ENCODE data around the gene IRF8. TPM values are rescaled to one million over a fixed set of nuclear protein-coding genes. Genes with fewer than 3 reads are reported as not detected.

The IRF8 gene
- polyA plus RNA-seq, 1 of the 3 experiments (the other 2 are of a cell fraction), result not detected

- WGBS (ENCODE audit: low lambda C conversion rate), result 35% methylated on average over 11 of the region's 15 CpGs
- Histone ChIP-seq H3K27me3 (ENCODE audit: insufficient read depth) (peaks cover 92% of the 10 kb centered on the region), H3K9me2 (no peaks in the 10 kb centered on the region), H3K4me3 (ENCODE audit: low read depth in 2 of 2, low read length in 1 of 2) (no peak overlapping the region), H4K20me1 (ENCODE audit: insufficient read depth) (no peaks in the 10 kb centered on the region), H3F3A (replicated peaks; ENCODE audit: insufficient read depth) (no peaks in the 10 kb centered on the region), H3K4me1 (ENCODE audit: control insufficient read depth in 1 of 2, insufficient read depth in 2 of 2, low read depth in 1 of 2, low read length in 1 of 2) (no peaks in the 10 kb centered on the region), H3K4me2 (no peak overlapping the region), H3K36me3 (replicated peaks in 1 of 2; ENCODE audit: control insufficient read depth in 1 of 2, insufficient read depth in 2 of 2, low read length in 1 of 2) (no peaks in the 10 kb centered on the region), H3K27ac (ENCODE audit: low read depth in 2 of 2, low read length in 1 of 2) (no peak overlapping the region), H2AFZ (ENCODE audit: low read depth) (no peak overlapping the region), H3K79me2 (ENCODE audit: insufficient read depth) (no peaks in the 10 kb centered on the region), H3K9me3 (no peaks in the 10 kb centered on the region), H3K9ac (no peak overlapping the region)
- CTCF ChIA-PET, result interaction anchor here (2.2 kb wide), 1 partner anchor 109 kb away, joined by 7 read pairs; no protein-coding TSS in a partner anchor
- POLR2A ChIA-PET, result no interaction called here
- DNase-seq, result no peak
- no peak for TF ChIP-seq RXRA (IDR thresholded peaks at IDR 0.05; ENCODE audit: borderline replicate concordance, low read depth)
- no peak for TF ChIP-seq RCOR1 (IDR thresholded peaks at IDR 0.05; ENCODE audit: low read length)
- no peak for TF ChIP-seq FOXM1 (IDR thresholded peaks at IDR 0.05; ENCODE audit: low read depth)
- TF ChIP-seq, protein P1, sequence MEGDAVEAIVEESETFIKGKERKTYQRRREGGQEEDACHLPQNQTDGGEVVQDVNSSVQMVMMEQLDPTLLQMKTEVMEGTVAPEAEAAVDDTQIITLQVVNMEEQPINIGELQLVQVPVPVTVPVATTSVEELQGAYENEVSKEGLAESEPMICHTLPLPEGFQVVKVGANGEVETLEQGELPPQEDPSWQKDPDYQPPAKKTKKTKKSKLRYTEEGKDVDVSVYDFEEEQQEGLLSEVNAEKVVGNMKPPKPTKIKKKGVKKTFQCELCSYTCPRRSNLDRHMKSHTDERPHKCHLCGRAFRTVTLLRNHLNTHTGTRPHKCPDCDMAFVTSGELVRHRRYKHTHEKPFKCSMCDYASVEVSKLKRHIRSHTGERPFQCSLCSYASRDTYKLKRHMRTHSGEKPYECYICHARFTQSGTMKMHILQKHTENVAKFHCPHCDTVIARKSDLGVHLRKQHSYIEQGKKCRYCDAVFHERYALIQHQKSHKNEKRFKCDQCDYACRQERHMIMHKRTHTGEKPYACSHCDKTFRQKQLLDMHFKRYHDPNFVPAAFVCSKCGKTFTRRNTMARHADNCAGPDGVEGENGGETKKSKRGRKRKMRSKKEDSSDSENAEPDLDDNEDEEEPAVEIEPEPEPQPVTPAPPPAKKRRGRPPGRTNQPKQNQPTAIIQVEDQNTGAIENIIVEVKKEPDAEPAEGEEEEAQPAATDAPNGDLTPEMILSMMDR (IDR thresholded peaks at IDR 0.05), result no peak
- TF ChIP-seq, protein P2, sequence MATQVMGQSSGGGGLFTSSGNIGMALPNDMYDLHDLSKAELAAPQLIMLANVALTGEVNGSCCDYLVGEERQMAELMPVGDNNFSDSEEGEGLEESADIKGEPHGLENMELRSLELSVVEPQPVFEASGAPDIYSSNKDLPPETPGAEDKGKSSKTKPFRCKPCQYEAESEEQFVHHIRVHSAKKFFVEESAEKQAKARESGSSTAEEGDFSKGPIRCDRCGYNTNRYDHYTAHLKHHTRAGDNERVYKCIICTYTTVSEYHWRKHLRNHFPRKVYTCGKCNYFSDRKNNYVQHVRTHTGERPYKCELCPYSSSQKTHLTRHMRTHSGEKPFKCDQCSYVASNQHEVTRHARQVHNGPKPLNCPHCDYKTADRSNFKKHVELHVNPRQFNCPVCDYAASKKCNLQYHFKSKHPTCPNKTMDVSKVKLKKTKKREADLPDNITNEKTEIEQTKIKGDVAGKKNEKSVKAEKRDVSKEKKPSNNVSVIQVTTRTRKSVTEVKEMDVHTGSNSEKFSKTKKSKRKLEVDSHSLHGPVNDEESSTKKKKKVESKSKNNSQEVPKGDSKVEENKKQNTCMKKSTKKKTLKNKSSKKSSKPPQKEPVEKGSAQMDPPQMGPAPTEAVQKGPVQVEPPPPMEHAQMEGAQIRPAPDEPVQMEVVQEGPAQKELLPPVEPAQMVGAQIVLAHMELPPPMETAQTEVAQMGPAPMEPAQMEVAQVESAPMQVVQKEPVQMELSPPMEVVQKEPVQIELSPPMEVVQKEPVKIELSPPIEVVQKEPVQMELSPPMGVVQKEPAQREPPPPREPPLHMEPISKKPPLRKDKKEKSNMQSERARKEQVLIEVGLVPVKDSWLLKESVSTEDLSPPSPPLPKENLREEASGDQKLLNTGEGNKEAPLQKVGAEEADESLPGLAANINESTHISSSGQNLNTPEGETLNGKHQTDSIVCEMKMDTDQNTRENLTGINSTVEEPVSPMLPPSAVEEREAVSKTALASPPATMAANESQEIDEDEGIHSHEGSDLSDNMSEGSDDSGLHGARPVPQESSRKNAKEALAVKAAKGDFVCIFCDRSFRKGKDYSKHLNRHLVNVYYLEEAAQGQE (IDR thresholded peaks at IDR 0.05; ENCODE audit: low read depth, low read length), result no peak
- no peak for TF ChIP-seq EP300 (IDR thresholded peaks at IDR 0.05; ENCODE audit: borderline replicate concordance in 1 of 2, low read depth in 1 of 2, low read length in 1 of 2)
- TF ChIP-seq RAD21 (IDR thresholded peaks at IDR 0.05; ENCODE audit: low read length), result no peak
- no peak for TF ChIP-seq NRF1 (IDR thresholded peaks at IDR 0.05; ENCODE audit: low read depth, low read length)
- no peak for TF ChIP-seq MXI1 (IDR thresholded peaks at IDR 0.05; ENCODE audit: low read depth, low read length)
- TF ChIP-seq SIN3A (IDR thresholded peaks at IDR 0.05; ENCODE audit: borderline replicate concordance, low read depth, low read length), result no peak
- no peak for TF ChIP-seq TCF12 (IDR thresholded peaks at IDR 0.05)
- TF ChIP-seq GABPA (IDR thresholded peaks at IDR 0.05; ENCODE audit: low read depth), result no peak
- TF ChIP-seq, protein P3, sequence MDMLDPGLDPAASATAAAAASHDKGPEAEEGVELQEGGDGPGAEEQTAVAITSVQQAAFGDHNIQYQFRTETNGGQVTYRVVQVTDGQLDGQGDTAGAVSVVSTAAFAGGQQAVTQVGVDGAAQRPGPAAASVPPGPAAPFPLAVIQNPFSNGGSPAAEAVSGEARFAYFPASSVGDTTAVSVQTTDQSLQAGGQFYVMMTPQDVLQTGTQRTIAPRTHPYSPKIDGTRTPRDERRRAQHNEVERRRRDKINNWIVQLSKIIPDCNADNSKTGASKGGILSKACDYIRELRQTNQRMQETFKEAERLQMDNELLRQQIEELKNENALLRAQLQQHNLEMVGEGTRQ (IDR thresholded peaks at IDR 0.05; ENCODE audit: borderline replicate concordance, low read depth, low read length), result no peak
- no peak for TF ChIP-seq EZH2phosphoT487 (IDR thresholded peaks at IDR 0.05; ENCODE audit: borderline replicate concordance, low read depth)
- no peak for TF ChIP-seq ELF1 (IDR thresholded peaks at IDR 0.05)
- no peak for TF ChIP-seq FOXJ3 (CRISPR knock-in tag; IDR thresholded peaks at IDR 0.05)
- TF ChIP-seq PBX3 (IDR thresholded peaks at IDR 0.05), result no peak
- no peak for TF ChIP-seq NFIC (IDR thresholded peaks at IDR 0.05; ENCODE audit: borderline replicate concordance)
- TF ChIP-seq, protein P4, sequence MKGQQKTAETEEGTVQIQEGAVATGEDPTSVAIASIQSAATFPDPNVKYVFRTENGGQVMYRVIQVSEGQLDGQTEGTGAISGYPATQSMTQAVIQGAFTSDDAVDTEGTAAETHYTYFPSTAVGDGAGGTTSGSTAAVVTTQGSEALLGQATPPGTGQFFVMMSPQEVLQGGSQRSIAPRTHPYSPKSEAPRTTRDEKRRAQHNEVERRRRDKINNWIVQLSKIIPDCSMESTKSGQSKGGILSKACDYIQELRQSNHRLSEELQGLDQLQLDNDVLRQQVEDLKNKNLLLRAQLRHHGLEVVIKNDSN (IDR thresholded peaks at IDR 0.05; ENCODE audit: borderline replicate concordance, low read depth), result no peak
Observed at GRCh38 chr16:85930301-85930700, 31.3 kb downstream of the IRF8 start.

Measured in SK-N-SH (cell line).